Measurements from ENCODE around the gene JPT1. TPM values are rescaled to one million over a fixed set of nuclear protein-coding genes. Genes with fewer than 3 reads are reported as not detected.
"Not testable (repeated sequence)": the region's sequence is repeated elsewhere in the genome, so short reads cannot be mapped to it uniquely, and the experiment has no call there.

The JPT1 gene
- total RNA-seq, 2 experiments from 2014 or later = 277 to 280 TPM

DNA sequence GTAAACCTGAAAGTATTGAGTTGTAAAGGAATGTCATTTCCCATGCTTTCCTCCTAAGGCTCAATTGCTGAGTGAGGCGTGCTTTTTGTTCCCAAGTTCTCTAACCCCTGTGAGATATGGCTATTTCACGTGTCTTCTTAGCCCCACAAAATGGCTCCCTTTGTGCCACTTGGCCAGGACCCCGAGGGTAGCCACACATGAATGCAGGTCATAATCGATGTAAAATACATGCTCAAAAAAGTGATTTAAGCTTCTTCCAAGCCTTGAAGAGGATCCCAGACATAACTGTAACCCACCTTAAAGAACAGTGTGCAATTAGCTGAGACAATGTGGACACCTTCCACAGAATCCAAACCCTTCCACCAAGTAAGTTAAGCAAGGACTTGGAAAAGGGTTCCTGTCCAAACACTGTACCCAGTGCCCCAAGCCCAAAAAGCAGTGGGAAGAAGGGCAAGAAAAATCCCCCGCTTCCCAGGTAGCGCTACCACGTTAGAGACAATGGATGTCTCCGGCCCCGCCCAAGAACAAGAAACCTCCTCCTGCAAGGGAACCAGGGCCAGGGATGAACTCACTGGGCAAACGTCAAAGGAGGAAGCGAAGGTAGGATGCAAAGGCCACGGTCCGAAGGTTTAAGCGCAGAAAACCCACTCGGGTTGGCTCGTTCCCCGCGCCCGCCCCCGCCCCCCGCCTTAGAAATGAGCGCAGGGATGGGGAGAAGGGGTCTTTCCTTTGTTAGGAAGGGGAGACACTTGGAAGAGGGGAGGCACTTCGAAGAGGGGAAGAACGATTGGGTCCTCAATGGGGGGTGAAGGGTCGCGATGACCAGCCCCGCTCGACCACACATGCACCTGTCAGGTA is 1.2 kb downstream of the JPT1 start:
- Mint-ChIP-seq H3K36me3 (ENCODE audit: low read depth) (peaks cover 21% of the 10 kb centered on the region), H3K4me1 (peaks cover 45% of the 10 kb centered on the region), H3K27ac (peak overlapping the region; percentile 91), H3K9me3 (no peaks in the 10 kb centered on the region), H3K4me3 (peak overlapping the region; percentile 92), H3K27me3 (no peaks in the 10 kb centered on the region)
- peak; percentile 40 for DNase-seq
- POLR2A ChIA-PET = interaction anchor here (0.6 kb wide), 1 partner anchor 19 kb away, joined by 3 read pairs; no protein-coding TSS in a partner anchor
- CTCF ChIA-PET = interaction anchor here (0.7 kb wide), 1 partner anchor 39 kb away, joined by 3 read pairs; no protein-coding TSS in a partner anchor

DNA sequence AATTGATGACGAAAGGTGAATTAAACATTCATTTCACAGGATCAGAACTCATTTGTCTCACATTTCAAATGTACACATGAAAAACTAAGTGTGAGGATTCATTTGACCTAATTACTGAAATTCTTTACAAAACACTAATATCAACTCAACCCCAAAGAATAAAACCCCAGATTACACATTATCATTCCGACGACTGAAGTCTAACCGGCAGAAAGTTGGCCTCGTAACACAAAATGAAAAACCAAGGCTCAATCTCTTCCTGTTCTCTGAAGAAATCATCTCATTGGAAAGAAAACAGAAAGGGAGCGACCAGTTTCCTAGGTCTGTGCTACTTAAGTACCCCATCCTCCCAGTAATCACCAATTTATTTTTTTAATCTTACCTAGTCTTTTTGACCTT is 1.8 kb downstream of the JPT1 start:
- CTCF ChIA-PET = interaction anchor here (0.7 kb wide), 1 partner anchor 38 kb away, joined by 3 read pairs; no protein-coding TSS in a partner anchor
- DNase-seq = no peak
- Mint-ChIP-seq H3K9me3 (no peaks in the 10 kb centered on the region), H3K27me3 (no peaks in the 10 kb centered on the region), H3K4me3 (peak overlapping the region; percentile 92), H3K36me3 (ENCODE audit: low read depth) (peaks cover 28% of the 10 kb centered on the region), H3K4me1 (peaks cover 48% of the 10 kb centered on the region), H3K27ac (peak overlapping the region; percentile 91)
- POLR2A ChIA-PET = interaction anchor here (0.6 kb wide), 1 partner anchor 19 kb away, joined by 3 read pairs; no protein-coding TSS in a partner anchor

DNA sequence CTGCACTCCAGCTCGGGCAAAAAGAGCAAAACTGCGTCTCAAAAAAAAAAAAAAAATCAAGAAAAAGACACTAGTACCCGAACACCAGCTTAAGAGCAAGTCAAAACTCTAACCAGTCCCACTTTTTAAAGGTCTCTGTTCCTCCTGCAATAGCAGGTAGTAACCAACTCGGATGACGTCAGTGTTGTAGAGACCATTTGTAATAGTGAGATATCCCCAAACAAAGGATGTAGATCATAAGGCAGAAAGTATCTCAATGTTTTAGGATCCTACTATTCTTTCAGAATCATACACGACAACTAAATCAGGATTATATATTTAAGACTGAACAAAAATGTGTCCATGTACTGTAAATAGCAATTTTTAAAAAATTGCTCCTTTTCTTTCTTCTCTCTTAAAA is 2.4 kb downstream of the JPT1 start:
- ChIA-PET POLR2A (no interaction called here), CTCF (interaction anchor here (0.6 to 0.9 kb wide), 3 partner anchors 16 to 265 kb away, joined by 3 to 4 read pairs (median 3); no protein-coding TSS in a partner anchor)
- DNase-seq = no peak
- Mint-ChIP-seq H3K4me1 (peaks cover 52% of the 10 kb centered on the region), H3K9me3 (no peaks in the 10 kb centered on the region), H3K36me3 (ENCODE audit: low read depth) (peaks cover 32% of the 10 kb centered on the region), H3K27me3 (no peaks in the 10 kb centered on the region), H3K27ac (peak overlapping the region; percentile 36), H3K4me3 (peak overlapping the region; percentile 92)

DNA sequence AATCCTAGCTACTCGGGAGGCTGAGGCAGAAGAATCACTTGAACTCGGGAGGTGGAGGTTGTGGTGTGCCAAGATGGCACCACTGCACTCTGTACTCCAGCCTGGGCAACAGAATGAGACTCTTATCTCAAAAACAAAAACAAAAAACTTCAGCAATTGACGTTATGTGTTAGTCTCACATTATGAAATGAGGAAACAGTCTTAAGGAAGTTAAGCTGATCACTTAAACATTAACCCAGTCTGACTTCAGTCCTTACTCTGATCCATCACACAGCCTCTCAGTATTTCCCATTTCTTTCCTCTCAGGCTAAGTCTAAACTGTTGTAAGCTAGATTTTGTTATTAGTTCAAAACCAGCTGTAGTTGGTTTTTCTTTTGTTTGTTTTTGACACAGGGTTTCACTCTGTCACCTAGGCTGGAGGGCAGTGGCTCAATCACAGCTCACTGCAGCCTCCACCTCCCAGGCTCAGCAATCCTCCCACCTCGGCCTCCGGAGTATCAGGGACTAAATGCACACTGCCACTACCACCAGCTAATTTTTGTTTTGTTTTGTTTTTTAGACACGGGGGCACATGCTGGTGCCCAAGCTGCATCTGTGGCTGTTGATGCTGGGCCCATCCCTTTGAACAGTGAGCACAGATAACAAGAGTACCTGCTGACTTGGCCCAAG is 6.3 kb downstream of the JPT1 start:
- ChIA-PET POLR2A (no interaction called here), CTCF (interaction anchor here (0.6 to 1.8 kb wide), 4 partner anchors 17 to 99 kb away, joined by 4 to 10 read pairs (median 5); partner anchors contain the start of gene NT5C)
- DNase-seq = no peak
- Mint-ChIP-seq H3K4me1 (peaks cover 35% of the 10 kb centered on the region), H3K36me3 (ENCODE audit: low read depth) (peaks cover 52% of the 10 kb centered on the region), H3K27ac (no peak overlapping the region), H3K27me3 (no peaks in the 10 kb centered on the region), H3K9me3 (no peaks in the 10 kb centered on the region), H3K4me3 (no peak overlapping the region)

DNA sequence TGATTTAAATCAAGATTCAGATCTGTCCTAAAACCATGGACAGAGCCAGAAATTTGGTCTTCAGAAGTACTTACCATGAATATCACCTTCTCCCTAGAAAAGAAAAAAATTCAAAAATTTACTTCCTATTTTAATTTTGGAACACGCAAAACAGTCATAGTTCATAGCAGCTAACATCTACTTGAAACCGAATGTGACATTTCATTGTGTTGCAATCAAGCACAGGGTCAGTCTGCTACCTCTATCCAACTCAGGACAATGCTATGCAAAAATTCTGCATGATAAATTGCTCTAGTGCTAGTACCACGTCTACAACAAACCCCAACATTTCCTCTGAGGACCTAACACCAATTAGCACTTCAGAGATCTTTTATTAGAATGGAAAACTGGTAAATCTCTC is 7.7 kb downstream of the JPT1 start:
- no peaks in the 10 kb centered on the region for H3K27me3 Mint-ChIP-seq
- no peak overlapping the region for H3K4me3 Mint-ChIP-seq
- peaks cover 26% of the 10 kb centered on the region for H3K4me1 Mint-ChIP-seq
- H3K27ac Mint-ChIP-seq = no peak overlapping the region
- H3K9me3 Mint-ChIP-seq = no peaks in the 10 kb centered on the region
- H3K36me3 Mint-ChIP-seq (ENCODE audit: low read depth) = peaks cover 53% of the 10 kb centered on the region
- no peak for DNase-seq
- ChIA-PET POLR2A (no interaction called here), CTCF (interaction anchor here (1.9 to 2.2 kb wide), 2 partner anchors 15 to 33 kb away, joined by 5 to 12 read pairs; partner anchors contain the start of gene NT5C)

DNA sequence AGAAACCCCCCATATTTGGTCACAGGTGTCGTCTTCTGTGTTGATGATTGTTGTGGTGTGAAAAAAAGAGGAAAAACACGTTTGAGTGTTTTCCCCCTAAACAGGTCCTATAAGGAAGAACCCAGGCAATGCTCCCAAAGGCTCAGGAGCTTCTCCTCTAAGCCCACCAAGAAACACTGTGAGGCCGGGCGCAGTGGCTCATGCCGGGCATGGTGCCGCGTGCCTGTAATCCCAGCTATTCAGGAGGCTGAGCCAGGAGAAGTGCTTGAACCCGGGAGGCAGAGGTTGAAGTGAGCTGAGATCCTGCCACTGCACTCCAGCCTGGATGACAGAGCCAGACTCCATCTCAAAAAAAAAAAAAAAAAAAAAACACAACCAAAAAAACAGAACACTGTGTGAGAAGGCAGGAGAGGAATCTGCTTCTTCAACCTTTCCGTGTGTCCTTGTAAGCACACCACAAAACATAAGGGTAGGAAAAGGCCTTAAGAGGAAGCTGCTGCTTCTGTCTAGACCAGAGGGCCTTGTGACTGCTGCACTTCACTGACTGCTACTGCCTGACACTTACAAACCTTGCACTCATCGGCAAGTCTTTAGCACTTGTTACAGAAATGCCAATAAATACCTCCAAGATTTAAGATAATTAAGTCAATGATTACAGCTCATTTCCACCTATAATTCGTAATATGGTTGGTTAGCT is 9.3 kb downstream of the JPT1 start:
- Mint-ChIP-seq H3K4me1 (peaks cover 39% of the 10 kb centered on the region), H3K27me3 (no peaks in the 10 kb centered on the region), H3K4me3 (no peak overlapping the region), H3K36me3 (ENCODE audit: low read depth) (peaks cover 68% of the 10 kb centered on the region), H3K9me3 (no peaks in the 10 kb centered on the region), H3K27ac (no peak overlapping the region)
- POLR2A ChIA-PET = no interaction called here
- CTCF ChIA-PET = interaction anchor here (0.5 to 2.2 kb wide), 10 partner anchors 10 to 125 kb away, joined by 3 to 12 read pairs (median 4); partner anchors contain the start of gene NT5C
- DNase-seq = no peak

DNA sequence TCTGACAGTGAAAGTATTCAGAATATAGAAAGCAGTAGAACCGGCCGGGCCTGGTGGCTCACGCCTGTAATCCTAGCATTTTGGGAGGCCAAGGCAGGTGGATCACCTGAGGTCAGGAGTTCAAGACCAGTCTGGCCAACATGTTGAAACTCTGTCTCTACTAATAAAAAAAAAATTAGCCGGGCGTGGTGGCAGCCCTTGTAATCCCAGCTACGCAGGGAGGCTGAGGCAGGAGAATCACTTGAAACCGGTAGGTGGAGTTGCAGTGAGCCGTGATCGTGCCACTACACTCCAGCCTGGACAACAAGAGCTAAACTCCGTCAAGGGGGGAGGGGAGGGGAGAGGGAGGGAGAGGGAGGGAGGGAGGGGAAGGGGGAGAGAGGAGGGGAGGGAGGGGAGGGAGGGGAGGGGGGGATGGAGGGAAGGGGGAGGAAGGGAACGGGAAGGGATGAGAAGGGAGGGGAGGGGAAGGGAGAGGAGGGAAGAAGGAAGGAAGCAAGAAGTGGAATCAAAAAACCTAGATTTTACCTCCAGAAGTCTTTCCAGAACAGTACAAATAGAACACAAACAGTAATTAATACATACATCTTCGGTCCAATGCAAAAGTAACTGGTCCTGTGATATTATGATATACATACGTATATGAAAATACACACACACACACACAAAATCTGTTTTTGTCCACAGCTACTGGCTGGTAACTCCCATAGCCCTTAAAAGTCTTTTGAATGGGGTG is 11.9 kb downstream of the JPT1 start:
- H3K27ac Mint-ChIP-seq = no peak overlapping the region
- no peaks in the 10 kb centered on the region for H3K27me3 Mint-ChIP-seq
- H3K4me3 Mint-ChIP-seq = no peak overlapping the region
- ChIA-PET CTCF (interaction anchor here (0.6 to 1.8 kb wide), 2 partner anchors 10 to 19 kb away, joined by 3 to 11 read pairs; partner anchors contain the start of gene NT5C), POLR2A (no interaction called here)
- peaks cover 56% of the 10 kb centered on the region for H3K36me3 Mint-ChIP-seq (ENCODE audit: low read depth)
- peaks cover 27% of the 10 kb centered on the region for H3K4me1 Mint-ChIP-seq
- DNase-seq = no peak
- H3K9me3 Mint-ChIP-seq = no peaks in the 10 kb centered on the region

DNA sequence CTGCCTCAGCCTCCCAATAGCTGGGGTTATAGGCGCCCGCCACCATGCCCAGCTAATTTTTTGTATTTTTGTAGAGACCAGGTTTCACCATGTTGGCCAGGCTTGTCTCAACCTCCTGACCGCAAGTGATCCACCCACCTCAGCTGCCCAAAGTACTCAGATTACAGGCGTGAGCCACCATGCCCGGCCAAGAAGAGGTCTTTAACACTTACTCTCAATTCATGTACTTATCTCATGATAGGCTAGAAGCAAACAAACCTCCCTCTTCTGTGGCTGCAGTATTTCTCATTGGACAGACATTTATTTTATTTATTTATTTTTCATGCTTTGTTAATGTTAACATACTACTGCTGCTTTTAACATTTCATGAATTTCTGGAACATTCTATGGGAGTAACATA is 15.8 kb downstream of the JPT1 start:
- ChIA-PET POLR2A (interaction anchor here (0.6 kb wide), 1 partner anchor 24 kb away, joined by 3 read pairs; no protein-coding TSS in a partner anchor), CTCF (interaction anchor here (0.6 to 1.7 kb wide), 4 partner anchors 13 to 54 kb away, joined by 3 to 4 read pairs (median 3); no protein-coding TSS in a partner anchor)
- Mint-ChIP-seq H3K27ac (no peak overlapping the region), H3K9me3 (no peaks in the 10 kb centered on the region), H3K27me3 (no peaks in the 10 kb centered on the region), H3K4me3 (no peak overlapping the region), H3K36me3 (ENCODE audit: low read depth) (peaks cover 36% of the 10 kb centered on the region), H3K4me1 (peaks cover 25% of the 10 kb centered on the region)
- no peak for DNase-seq

DNA sequence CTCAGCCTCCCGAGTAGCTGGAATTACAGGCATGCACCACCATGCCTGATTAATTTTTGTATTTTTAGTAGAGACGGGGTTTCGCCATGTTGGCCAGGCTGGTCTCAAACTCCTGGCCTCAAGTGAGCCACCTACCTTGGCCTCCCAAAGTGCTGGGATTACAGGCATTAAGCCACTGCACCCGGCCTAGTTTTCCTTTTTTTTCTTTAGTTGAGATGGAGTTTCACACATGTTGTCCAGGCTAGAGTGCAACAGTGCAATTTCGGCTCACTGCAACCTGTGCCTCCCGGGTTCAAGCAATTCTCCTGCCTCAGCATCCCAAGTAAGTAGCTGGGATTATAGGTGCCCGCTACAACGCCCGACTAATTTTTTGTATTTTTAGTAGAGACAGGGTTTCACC is 16.6 kb downstream of the JPT1 start:
- POLR2A ChIA-PET, H3K9me3 Mint-ChIP-seq, DNase-seq, H3K27me3 Mint-ChIP-seq, H3K27ac Mint-ChIP-seq, H3K4me3 Mint-ChIP-seq: not testable (repeated sequence)
- Mint-ChIP-seq H3K4me1 (peaks cover 30% of the 10 kb centered on the region), H3K36me3 (ENCODE audit: low read depth) (peaks cover 36% of the 10 kb centered on the region)
- CTCF ChIA-PET = interaction anchor here (0.6 to 1.7 kb wide), 4 partner anchors 12 to 53 kb away, joined by 3 to 4 read pairs (median 3); no protein-coding TSS in a partner anchor

DNA sequence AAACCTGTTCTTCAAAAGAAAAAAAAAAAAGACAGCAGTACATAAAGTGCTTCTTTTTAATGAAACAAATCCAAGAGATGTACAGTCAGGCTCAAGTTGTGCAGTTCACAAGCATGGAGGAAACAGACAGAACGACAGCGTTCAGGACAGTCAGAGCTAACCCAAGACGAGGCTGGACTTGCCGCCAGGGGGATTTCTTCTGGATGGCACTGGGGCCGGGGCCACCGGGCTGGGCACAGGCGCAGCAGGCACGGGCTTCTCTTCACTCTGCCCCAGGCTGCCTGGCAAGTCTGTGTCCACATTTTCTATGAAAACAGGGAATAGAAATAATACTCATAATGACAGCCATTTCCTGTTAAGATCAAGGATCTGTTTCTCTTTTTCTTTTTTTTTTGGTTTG is 18.4 kb downstream of the JPT1 start:
- Mint-ChIP-seq H3K4me3 (no peak overlapping the region), H3K9me3 (no peaks in the 10 kb centered on the region), H3K36me3 (ENCODE audit: low read depth) (peaks cover 23% of the 10 kb centered on the region), H3K4me1 (peaks cover 29% of the 10 kb centered on the region), H3K27me3 (no peaks in the 10 kb centered on the region), H3K27ac (no peak overlapping the region)
- ChIA-PET CTCF (interaction anchor here (0.8 to 1.2 kb wide), 2 partner anchors 11 to 16 kb away, joined by 3 read pairs; no protein-coding TSS in a partner anchor), POLR2A (no interaction called here)
- no peak for DNase-seq

DNA sequence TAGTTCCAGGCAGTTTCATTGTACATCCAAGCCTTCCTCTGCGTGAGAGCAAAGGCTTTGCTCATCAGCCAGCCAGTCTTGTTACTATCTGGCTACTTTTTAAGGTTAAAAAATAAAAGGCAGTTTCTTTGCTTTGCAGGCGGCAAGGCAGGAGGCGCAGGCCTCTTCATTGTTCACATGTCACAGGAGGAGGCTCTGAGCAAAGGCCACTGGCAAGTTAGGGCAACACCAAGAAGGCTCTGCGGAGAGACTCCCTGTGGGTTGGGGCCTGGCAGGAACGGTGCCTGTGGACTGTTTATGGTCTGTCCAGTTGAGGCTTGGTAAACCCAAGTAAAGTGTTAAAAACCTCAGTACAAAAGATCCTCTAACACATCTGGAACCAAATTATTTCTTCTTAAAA is 18.9 kb downstream of the JPT1 start:
- Mint-ChIP-seq H3K27me3 (no peaks in the 10 kb centered on the region), H3K4me1 (peaks cover 28% of the 10 kb centered on the region), H3K4me3 (no peak overlapping the region), H3K9me3 (no peaks in the 10 kb centered on the region), H3K36me3 (ENCODE audit: low read depth) (peaks cover 21% of the 10 kb centered on the region), H3K27ac (no peak overlapping the region)
- DNase-seq = no peak
- POLR2A ChIA-PET = no interaction called here
- CTCF ChIA-PET = interaction anchor here (0.6 to 13.8 kb wide), 3 partner anchors 9 to 20 kb away, joined by 3 to 150 read pairs (median 3); no protein-coding TSS in a partner anchor

All from activated CD4-positive, alpha-beta T cell treated with anti-CD3 and anti-CD28 coated beads, Interleukin-2, amount 10 ng/mL, durations not matched to agents 7 days and 5 days (primary cell).